GM19099 (cell line): ENCODE results near the gene CDH7.

Experiments used
- POLR2A ChIP-seq: IDR thresholded peaks from 3 replicates; pipeline ENCODE4 v1.6.1; 2011; ENCODE audit warnings: low read depth; ENCODE audit not compliant: insufficient read length; ENCODE audit errors: extremely low read depth

CDH7 gene

DNA sequence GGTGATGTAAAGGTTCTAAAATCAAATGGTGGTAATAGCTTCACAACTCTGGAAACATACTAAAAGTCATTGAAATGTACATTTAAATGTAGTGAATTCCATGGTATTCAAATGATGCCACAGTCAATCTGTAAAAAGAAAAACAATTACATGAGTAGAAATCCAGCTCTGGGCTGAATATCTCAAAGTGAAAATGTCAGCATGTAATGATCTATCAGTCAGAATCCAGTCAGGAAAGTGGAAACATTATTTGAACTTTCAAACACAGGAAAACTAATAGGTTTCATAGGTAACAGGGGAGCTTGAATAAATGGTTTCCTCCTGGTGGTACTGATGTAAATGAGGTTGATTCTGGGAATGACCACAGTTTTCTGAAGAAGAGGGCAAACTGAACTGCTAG, 186.4 kb downstream of the CDH7 start:
- TF ChIP-seq POLR2A, result no peak

DNA sequence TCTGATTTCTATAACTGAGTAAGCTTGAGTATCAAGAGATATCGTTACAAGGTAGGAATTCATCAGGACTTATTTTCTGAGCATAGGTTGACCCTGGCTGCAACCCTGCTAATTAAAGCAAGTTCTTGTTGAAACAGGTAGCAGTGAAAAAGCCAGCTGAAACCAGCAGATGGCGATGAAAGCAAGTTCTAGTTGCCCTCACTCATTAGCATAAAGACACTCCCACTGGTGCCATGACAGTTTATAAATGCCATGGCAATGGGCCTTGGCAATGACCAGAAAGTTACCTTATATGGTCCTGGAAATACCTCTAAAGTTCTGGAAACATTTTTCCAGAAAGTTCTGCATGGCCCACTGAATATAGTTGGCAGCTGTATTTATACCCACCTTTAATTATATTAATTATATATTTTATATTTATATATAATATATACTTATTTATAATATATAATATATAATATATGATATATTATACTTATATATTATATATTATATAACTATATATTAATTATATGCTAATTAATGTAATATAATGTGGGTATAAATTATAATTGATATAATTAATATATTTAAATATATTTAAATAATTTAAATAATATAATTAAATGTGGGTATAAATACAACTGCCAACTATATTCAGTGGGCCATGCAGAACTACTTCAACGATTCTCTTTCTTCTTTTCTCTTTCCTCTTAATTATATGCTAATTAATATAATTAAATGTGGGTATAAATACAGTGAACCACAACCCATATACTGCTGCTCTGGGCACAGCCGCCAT, 188.0 kb downstream of the CDH7 start:
- no peak for TF ChIP-seq POLR2A
